Measurements from ENCODE around the gene SLC24A3. TPM values are rescaled to one million over a fixed set of nuclear protein-coding genes. Genes with fewer than 3 reads are reported as not detected.

Gene SLC24A3
- total RNA-seq, 1 experiment from 2014 or later = 0.34 TPM

DNA sequence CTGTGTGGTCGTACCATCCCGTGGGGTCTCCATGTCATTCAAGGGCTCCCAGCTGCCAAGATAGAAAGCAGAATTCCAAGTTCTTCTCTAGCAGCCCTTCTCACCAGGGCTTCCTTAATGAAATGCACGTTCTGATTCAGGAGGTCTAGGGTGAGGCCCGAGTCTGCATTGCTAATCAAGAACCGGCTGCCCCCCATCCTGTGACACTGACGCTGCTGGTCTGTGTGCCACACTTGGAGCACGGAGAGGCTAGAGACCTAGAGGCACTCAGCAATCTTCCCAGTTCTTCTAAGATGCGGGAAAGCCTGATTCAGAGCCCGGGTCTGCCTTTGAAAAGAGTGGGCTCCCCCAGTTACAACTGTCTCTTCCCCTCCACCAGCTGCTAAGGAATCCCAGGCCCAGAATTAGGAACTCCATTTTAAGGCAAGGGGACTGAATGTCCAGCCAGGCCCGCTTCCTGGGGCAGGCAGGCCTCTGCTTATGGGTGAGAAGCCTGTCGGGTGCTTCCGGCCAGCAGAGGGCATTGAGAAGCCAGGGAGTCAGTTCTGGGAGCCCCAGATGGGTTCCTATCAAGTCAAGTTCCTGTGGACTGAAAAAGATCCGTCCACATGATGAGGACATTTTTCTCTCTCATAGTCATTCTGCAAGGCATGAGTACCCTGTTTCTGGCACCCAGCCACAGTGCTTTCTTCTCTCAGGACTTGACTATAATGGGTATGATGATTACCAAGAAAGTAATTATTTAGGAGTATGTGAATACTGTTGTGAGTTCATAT lies 475.8 kb downstream of the SLC24A3 start:
- H3K36me3 ChIP-seq = no peaks in the 10 kb centered on the region
- no peak overlapping the region for H3K4me3 ChIP-seq
- H3K4me1 ChIP-seq = peaks cover 6% of the 10 kb centered on the region; the same call in 1 of the 2 replicates
- DNase-seq = peak; percentile 79 to 82
- peaks cover 7% of the 10 kb centered on the region; the same call in 1 of the 2 replicates for H3K9me3 ChIP-seq (replicated peaks)
- H3K27ac ChIP-seq = no peak overlapping the region
- H3K27me3 ChIP-seq = no peaks in the 10 kb centered on the region

DNA sequence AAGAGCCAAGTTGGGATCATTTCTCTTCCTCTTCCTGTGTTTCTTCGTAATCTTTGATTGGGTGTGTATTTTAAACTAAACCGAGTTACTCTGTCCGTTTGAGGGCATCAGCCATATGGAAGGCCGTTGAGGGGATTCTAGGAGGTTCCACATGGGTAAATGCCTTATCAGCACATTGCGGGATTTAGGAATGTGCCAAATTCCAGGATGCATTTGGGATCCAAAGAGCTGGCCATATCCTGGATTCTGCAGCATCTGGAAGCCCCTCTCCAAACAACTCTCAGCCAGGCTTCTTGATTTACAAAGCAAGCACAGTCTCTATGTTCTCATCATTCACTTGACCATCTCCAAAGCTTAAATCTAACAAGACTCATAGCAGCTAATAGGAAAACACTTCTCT lies 478.0 kb downstream of the SLC24A3 start:
- Histone ChIP-seq H3K4me1 (peaks cover 6% of the 10 kb centered on the region; the same call in 1 of the 2 replicates), H3K36me3 (no peaks in the 10 kb centered on the region), H3K4me3 (no peak overlapping the region), H3K27me3 (no peaks in the 10 kb centered on the region), H3K27ac (no peak overlapping the region), H3K9me3 (replicated peaks) (peaks cover 3% of the 10 kb centered on the region; the same call in 1 of the 2 replicates)
- DNase-seq = peak; percentile 17 to 24

DNA sequence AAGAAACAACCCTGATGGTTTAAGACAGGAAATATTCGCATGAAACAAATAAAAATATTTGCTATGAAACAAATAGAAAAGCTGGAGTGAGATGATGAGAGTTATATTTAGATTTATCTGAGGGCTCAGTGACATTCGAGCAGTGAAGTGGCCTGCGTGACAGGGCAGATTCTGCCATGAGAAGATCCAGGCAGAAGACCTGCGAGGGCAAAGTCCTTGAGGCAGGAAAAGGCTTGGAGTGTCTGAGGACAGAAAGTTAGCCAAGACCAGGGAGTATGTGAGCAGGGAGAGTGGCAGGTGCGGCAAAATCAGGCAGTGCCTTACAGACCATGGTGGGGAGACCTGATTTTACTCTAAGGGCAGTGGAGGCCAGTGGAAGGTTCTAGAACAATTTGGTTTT lies 478.7 kb downstream of the SLC24A3 start:
- Histone ChIP-seq H3K27me3 (no peaks in the 10 kb centered on the region), H3K4me1 (peaks cover 6% of the 10 kb centered on the region; the same call in 1 of the 2 replicates), H3K9me3 (replicated peaks) (peaks cover 3% of the 10 kb centered on the region; the same call in 1 of the 2 replicates), H3K27ac (no peak overlapping the region), H3K36me3 (no peaks in the 10 kb centered on the region), H3K4me3 (no peak overlapping the region)
- DNase-seq = no peak

DNA sequence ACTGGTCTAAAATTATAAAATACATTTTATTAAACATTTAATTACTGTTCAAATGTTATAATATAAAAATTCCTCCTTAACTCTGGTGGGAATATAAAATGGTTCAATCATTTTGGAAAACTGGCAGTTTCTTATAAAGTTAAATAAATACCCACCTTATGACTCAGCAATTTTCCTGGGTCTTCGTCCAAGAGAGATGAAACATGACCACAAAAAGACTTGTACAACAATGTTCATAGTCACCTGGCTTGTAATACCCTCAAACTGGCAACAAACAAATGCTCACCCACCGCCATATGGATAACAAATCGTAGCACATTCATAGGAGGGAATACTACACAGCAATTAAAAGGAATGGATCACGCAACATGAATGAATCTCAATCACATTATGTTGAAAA lies 479.7 kb downstream of the SLC24A3 start:
- DNase-seq = no peak
- peaks cover 3% of the 10 kb centered on the region; the same call in 1 of the 2 replicates for H3K9me3 ChIP-seq (replicated peaks)

DNA sequence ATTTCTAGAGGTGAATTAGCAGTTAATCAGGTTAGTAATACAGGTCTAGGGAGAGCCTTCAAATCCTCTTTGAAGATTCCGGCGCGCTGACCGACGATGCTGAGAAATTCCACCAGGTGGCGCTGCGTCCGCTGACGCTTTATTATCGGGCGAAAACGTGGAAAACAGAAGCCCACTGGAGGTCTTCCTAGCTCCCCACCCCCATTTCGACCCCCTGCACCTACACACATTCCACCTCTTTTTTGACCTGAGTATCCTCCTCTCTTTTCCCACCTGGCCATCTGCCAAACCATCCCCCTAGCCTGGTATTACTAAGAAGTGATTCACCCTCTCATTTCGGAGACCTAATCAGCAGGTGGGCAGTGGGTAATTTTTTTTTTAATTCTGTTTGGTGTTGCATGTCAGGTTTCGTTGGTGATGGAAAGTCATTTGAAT lies 480.3 kb downstream of the SLC24A3 start:
- Histone ChIP-seq H3K4me3 (no peak overlapping the region), H3K27me3 (no peaks in the 10 kb centered on the region)

More for the DNA sequence above, 479.7 kb downstream of the SLC24A3 start:
- Histone ChIP-seq H3K27ac (no peak overlapping the region), H3K27me3 (no peaks in the 10 kb centered on the region), H3K4me1 (peaks cover 6% of the 10 kb centered on the region; the same call in 1 of the 2 replicates), H3K36me3 (no peaks in the 10 kb centered on the region), H3K4me3 (no peak overlapping the region)

DNA sequence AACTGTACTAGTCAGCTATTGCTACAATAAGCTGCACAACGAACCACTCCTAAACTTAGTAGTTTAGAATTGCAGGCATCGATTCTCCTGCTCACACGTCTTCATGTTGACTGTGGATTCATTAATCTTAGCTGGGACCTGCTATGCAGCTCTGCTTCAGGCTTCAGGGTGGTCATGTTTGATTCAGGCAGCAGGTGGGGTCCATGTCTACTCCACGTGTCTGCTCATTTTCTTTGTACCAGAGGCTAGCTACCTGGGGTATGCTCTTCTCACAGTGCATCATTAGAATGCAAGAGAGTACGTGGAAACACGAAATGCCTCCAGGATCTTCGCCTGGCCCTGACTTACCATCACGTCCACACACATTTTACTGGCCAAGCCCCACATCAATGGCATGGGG lies 481.1 kb downstream of the SLC24A3 start:
- H3K9me3 ChIP-seq (replicated peaks) = peaks cover 3% of the 10 kb centered on the region; the same call in 1 of the 2 replicates
- DNase-seq = no peak
- no peaks in the 10 kb centered on the region for H3K36me3 ChIP-seq
- peaks cover 11% of the 10 kb centered on the region for H3K4me1 ChIP-seq
- no peak overlapping the region for H3K4me3 ChIP-seq
- no peaks in the 10 kb centered on the region for H3K27me3 ChIP-seq
- no peak overlapping the region for H3K27ac ChIP-seq

More for the DNA sequence above, 480.3 kb downstream of the SLC24A3 start:
- Histone ChIP-seq H3K4me1 (peaks cover 6% of the 10 kb centered on the region; the same call in 1 of the 2 replicates), H3K9me3 (replicated peaks) (peaks cover 3% of the 10 kb centered on the region; the same call in 1 of the 2 replicates), H3K36me3 (no peaks in the 10 kb centered on the region), H3K27ac (no peak overlapping the region)
- peak; percentile 48 to 77 for DNase-seq

DNA sequence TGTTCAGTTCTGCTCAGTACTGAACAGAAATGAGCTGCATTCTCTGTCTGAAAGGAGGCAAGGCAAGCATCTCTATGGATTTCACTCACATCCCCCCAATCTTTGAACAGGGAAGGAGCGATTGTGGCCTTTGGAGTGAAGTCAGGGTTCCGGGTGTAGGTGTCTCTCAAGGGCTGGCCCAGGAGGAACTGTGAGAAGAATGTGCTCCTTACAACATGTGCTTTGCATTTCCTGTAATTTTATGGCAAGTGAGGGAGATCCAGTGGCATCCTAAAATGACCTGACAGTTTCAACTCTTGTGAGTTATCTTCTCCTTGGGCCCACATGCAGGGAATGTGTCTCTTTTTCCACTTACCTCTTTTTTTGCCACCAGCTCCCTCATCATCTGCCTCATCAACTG lies 482.6 kb downstream of the SLC24A3 start:
- H3K27ac ChIP-seq = no peak overlapping the region
- no peaks in the 10 kb centered on the region for H3K36me3 ChIP-seq
- no peak for DNase-seq
- peaks cover 3% of the 10 kb centered on the region; the same call in 1 of the 2 replicates for H3K9me3 ChIP-seq (replicated peaks)
- no peaks in the 10 kb centered on the region for H3K27me3 ChIP-seq
- H3K4me3 ChIP-seq = no peak overlapping the region
- peaks cover 27% of the 10 kb centered on the region for H3K4me1 ChIP-seq

DNA sequence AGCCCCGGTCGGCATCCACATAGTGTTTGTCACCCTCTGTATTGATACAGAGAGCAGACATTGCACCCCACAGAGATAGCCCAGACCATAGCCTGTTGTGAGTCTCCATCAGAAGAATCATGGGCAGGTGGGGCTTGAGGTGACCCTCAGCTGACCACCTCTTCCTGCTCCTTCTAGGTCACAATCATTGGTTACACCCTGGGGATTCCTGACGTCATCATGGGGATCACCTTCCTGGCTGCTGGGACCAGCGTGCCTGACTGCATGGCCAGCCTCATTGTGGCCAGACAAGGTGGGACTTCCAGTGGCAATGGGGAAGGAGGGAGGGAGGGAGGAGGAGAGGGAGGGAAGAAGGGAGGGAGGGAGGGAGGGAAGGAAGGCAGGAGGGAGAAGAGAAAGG lies 484.2 kb downstream of the SLC24A3 start:
- no peaks in the 10 kb centered on the region for H3K27me3 ChIP-seq
- H3K27ac ChIP-seq = no peak overlapping the region
- no peaks in the 10 kb centered on the region for H3K36me3 ChIP-seq
- H3K9me3 ChIP-seq (replicated peaks) = peaks cover 9% of the 10 kb centered on the region; the same call in 1 of the 2 replicates
- DNase-seq = no peak
- no peak overlapping the region for H3K4me3 ChIP-seq
- H3K4me1 ChIP-seq = peaks cover 31% of the 10 kb centered on the region

DNA sequence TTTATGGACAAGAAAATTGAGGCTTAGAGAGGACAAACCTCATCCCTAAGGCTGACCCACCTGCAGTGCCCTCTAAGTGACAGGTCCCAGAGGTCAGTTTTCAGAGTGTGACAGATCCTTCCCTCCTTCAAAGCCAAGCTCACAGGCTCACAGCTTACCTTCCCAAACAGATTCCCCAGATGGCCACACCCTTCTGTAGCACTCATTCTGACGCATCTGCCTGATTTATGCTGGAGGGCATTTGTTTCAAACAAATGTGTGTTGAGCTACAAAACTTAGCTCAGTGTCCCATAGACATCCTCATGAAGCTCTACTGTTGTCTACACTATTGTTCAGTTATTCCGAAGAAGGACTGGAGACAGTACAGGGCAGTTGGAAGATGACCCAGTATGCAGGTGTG lies 485.0 kb downstream of the SLC24A3 start:
- no peak overlapping the region for H3K4me3 ChIP-seq
- H3K36me3 ChIP-seq = no peaks in the 10 kb centered on the region
- H3K9me3 ChIP-seq (replicated peaks) = peaks cover 9% of the 10 kb centered on the region
- H3K4me1 ChIP-seq = peaks cover 31% of the 10 kb centered on the region
- no peaks in the 10 kb centered on the region for H3K27me3 ChIP-seq
- DNase-seq = no peak
- H3K27ac ChIP-seq = no peak overlapping the region

DNA sequence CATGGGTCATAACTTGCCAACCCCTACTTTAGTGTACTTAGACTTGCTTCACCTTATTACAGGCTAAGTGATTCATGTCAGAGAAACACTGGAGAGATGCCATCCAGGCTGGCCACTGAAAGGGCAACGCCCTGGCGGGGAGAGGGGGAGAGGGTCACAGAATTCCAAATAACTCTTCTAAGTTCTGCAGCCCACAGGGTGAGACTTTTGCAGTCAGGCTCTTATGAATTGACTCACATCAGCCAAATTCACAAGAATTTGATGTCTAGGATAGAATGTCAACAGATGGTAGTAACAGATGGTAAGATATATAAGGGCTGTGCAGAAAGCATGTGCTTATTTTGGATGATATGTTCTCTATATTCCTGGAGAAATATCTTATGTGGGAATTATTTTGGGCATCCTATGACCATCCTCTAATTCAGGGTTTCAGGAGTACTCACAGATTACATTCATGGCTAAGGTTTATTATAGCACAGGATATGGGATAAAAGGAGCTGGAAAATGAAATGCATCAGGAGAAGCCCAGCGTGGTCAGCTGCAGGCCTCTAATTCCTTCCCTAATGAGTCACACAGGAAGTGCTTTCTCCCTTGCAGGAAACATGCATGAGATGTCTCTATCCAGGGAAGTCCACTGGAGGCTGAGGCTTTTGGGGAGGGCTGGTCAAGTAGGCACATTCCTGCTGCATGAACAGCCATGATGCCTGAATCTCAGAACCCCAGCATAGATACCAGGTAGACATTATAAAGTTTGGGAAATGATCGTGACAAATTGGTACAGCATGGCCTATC lies 486.9 kb downstream of the SLC24A3 start:
- H3K27me3 ChIP-seq = no peaks in the 10 kb centered on the region
- H3K9me3 ChIP-seq (replicated peaks) = peaks cover 8% of the 10 kb centered on the region; the same call in 1 of the 2 replicates
- peak; percentile 86 to 89 for DNase-seq
- peak overlapping the region; percentile 80 for H3K27ac ChIP-seq
- H3K36me3 ChIP-seq = no peaks in the 10 kb centered on the region
- H3K4me3 ChIP-seq = no peak overlapping the region
- H3K4me1 ChIP-seq = peaks cover 29% of the 10 kb centered on the region

DNA sequence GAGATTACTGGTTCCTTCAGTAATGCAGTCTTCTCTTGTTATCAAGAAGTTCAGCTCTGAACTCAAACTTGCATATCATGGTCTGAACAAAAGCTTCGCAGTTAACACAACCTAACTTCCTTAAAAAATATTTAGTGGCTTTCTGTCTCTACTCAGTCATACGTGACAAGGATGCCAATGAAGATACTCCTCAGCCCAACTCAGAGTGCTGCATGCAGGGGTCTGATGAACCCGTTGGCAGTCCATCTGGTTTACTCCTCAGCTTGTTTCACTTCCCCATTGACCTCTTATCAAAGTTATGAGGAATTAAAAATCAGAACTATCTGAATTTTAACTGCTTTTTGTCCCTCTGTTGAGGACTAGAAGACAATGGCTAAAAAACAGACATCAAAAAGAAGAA lies 489.0 kb downstream of the SLC24A3 start:
- no peak overlapping the region for H3K4me3 ChIP-seq
- H3K27me3 ChIP-seq = no peaks in the 10 kb centered on the region
- H3K27ac ChIP-seq = no peak overlapping the region
- peaks cover 8% of the 10 kb centered on the region; the same call in 1 of the 2 replicates for H3K9me3 ChIP-seq (replicated peaks)
- no peak for DNase-seq
- peaks cover 29% of the 10 kb centered on the region for H3K4me1 ChIP-seq
- H3K36me3 ChIP-seq = no peaks in the 10 kb centered on the region

DNA sequence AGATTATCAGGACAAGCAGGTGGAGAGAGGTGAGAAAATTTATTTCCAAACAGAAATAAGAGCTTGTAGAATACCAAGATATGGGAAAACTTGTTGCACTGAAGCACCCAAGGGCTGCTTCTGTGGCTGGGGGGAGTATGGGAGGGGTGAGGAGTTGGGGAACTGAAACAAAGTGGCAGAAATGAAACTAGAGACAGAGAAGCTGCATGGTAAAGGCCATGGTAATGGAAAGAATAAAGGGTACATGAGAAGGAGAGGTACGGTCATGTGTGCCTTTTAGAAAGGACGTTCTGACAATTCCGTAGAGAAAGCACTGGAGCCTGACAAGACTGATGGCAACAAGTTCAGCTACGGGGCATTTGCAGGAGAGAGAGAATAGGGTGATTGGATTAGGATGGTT lies 494.0 kb downstream of the SLC24A3 start:
- DNase-seq = no peak
- no peak overlapping the region for H3K4me3 ChIP-seq
- peaks cover 15% of the 10 kb centered on the region for H3K4me1 ChIP-seq
- H3K9me3 ChIP-seq (replicated peaks) = peaks cover 2% of the 10 kb centered on the region; the same call in 1 of the 2 replicates
- no peak overlapping the region for H3K27ac ChIP-seq
- H3K36me3 ChIP-seq = no peaks in the 10 kb centered on the region
- no peaks in the 10 kb centered on the region for H3K27me3 ChIP-seq

DNA sequence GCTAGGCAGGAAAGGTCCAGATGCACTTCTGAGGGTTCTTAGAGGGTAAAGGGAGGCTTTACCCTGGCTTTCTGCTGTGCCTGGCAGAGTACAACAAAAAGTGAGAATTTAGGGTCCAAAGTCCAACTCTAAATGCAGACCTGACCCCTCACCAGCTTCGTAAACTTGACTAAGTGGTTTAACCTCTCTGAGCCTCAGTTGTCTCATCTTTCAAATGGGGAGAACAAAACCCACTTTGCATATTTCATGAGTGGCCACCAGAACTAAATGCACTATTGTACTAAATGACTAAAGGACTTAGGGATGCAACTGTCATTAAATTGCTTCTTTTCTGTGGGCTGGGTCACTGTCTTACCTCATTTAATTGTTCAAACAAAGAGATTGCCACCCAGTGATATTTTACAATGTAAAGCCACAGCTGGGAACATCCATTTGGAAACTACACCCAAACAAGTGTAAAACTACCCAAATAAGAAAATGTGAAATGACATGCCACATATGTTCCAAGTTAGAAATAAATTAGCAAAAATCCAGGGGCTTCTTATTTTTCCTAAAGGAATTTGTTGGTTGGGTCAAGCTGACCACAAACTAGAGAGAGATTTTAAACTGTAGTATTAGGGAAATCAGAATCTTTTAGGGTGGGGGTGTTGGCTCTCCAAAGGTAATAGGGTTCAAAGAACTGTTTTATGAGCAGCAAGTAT lies 497.3 kb downstream of the SLC24A3 start:
- Histone ChIP-seq H3K4me3 (no peak overlapping the region), H3K4me1 (peaks cover 30% of the 10 kb centered on the region), H3K27ac (no peak overlapping the region), H3K36me3 (no peaks in the 10 kb centered on the region), H3K9me3 (replicated peaks) (no peaks in the 10 kb centered on the region), H3K27me3 (no peaks in the 10 kb centered on the region)
- DNase-seq = peak in 1 of 2 experiments; percentile 30

DNA sequence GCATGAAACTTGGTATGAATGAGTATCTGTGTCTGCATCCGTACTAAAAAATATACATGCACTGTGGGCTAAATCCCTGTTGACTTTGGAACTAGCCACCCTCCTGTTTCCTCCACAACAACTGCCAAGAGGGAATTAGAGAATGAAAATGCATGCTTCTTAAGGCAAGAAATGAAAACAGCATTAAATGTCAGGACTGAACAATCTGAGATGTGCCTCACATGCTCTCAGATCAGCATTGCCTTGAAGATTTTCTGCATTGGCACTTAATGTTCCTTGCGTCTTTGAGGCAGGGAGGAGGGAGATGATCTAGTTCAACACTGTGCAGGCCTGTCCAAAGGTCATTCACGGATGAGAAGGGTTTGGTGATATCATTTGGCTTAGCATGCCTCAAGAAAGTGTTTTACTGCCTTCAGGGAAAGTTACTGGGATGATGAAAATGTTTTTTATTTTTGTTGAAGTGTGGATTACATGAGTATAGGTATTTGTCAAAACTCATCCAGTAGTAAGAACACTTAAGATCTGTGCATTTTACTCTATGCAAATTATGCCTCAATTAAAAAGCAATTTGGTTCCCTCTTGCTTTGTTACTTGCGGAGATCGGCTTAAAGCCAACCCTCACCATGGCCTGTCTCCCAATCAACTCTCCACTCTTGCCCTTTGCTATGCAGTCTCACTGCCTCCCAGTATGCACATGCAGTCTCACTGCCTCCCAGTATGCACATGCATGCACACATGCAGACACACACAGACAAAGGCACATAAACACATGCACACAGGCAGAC lies 498.1 kb downstream of the SLC24A3 start:
- H3K4me3 ChIP-seq = no peak overlapping the region
- no peaks in the 10 kb centered on the region for H3K36me3 ChIP-seq
- H3K4me1 ChIP-seq = peaks cover 30% of the 10 kb centered on the region
- no peak overlapping the region for H3K27ac ChIP-seq
- no peaks in the 10 kb centered on the region for H3K27me3 ChIP-seq
- H3K9me3 ChIP-seq (replicated peaks) = no peaks in the 10 kb centered on the region
- peak in 1 of 2 experiments; percentile 52 for DNase-seq

Data from SJCRH30 (cell line).